ENCODE measurements around the gene SMIM10L1.

Gene SMIM10L1

GRCh38 chr12:11182529-11182928, 11.5 kb downstream of the SMIM10L1 start:
- in situ Hi-C loops (cut with MboI; ENCODE audit: low sequenced_read_pairs) = loop anchor here (25.0 kb wide), 1 partner anchor 945 kb away; no protein-coding TSS in a partner anchor

- in situ Hi-C loops (cut with MboI; ENCODE audit: low sequenced_read_pairs) = loop anchor here (25.0 kb wide), 1 partner anchor 946 kb away; no protein-coding TSS in a partner anchor
Measured at GRCh38 chr12:11183011-11183410, 12.0 kb downstream of the SMIM10L1 start.

- in situ Hi-C loops (cut with MboI; ENCODE audit: low sequenced_read_pairs) = loop anchor here (25.0 kb wide), 1 partner anchor 950 kb away; no protein-coding TSS in a partner anchor
Measured at GRCh38 chr12:11186837-11187236, 15.8 kb downstream of the SMIM10L1 start, which contains the start of gene TAS2R42. TSS of gene TAS2R42 (minus strand) at chr12:11186937. CDS start at chr12:11186937, 0 bp downstream.

GRCh38 chr12:11202811-11203210, 31.8 kb downstream of the SMIM10L1 start:
- in situ Hi-C loops (cut with MboI; ENCODE audit: low sequenced_read_pairs) = no loop called here

GRCh38 chr12:11204173-11204572, 33.2 kb downstream of the SMIM10L1 start:
- in situ Hi-C loops (cut with MboI; ENCODE audit: low sequenced_read_pairs) = no loop called here

- in situ Hi-C loops (cut with MboI; ENCODE audit: low sequenced_read_pairs) = no loop called here
Measured at GRCh38 chr12:11209113-11209512, 38.1 kb downstream of the SMIM10L1 start.

All from HL-60/S4 (cell line).